Neural crest cell (in vitro differentiated cells): ENCODE data around the gene DRICH1. TPM values are rescaled to one million over a fixed set of nuclear protein-coding genes. Genes with fewer than 3 reads are reported as not detected.
"Not testable (repeated sequence)": the region's sequence is repeated elsewhere in the genome, so short reads cannot be mapped to it uniquely, and the experiment has no call there.

ENCODE experiments used
- DNase-seq: peaks from one replicate; pipeline ENCODE4 v3.0.0; 2021; ENCODE audit warnings: low read depth, mixed read lengths, low spot score
- H3K27ac Mint-ChIP-seq: one replicate; pipeline ENCODE4 v1.8.0; 2021; ENCODE audit warnings: mild to moderate bottlenecking, mixed read lengths; ENCODE audit not compliant: unreplicated experiment
- H3K27me3 Mint-ChIP-seq: 2 replicates; pipeline ENCODE4 v1.8.0; 2021; ENCODE audit warnings: low read depth, mild to moderate bottlenecking, mixed read lengths
- H3K36me3 Mint-ChIP-seq: 2 replicates; pipeline ENCODE4 v1.8.0; 2021; ENCODE audit warnings: low read depth, mild to moderate bottlenecking, mixed read lengths
- H3K4me1 Mint-ChIP-seq: 2 replicates; pipeline ENCODE4 v1.8.0; 2021; ENCODE audit warnings: mixed read lengths
- H3K4me3 Mint-ChIP-seq: one replicate; pipeline ENCODE4 v1.8.0; 2021; ENCODE audit warnings: mild to moderate bottlenecking, mixed read lengths
- H3K9me3 Mint-ChIP-seq: 2 replicates; pipeline ENCODE4 v1.8.0; 2021; ENCODE audit warnings: mixed read lengths
- CTCF ChIP-seq: fragments of 200-600 bp; sonication (generic); conservative IDR thresholded peaks from 2 replicates; pipeline ENCODE4 v1.5.0; 2021; ENCODE audit warnings: antibody characterized with exemption, mild to moderate bottlenecking
- total RNA-seq: library from RNA; stranded (reverse); gene quantifications from 2 replicates; pipeline ENCODE4 v1.2.1, GENCODE V29; 2021

The DRICH1 gene
- total RNA-seq, 1 donor from 2014 or later: not detected

- Mint-ChIP-seq H3K36me3 (no peaks in the 10 kb centered on the region), H3K27ac (no peak overlapping the region), H3K4me1 (no peaks in the 10 kb centered on the region), H3K27me3 (peaks cover 8% of the 10 kb centered on the region), H3K4me3 (no peak overlapping the region), H3K9me3 (no peaks in the 10 kb centered on the region)
- no peak for TF ChIP-seq CTCF
- no peak for DNase-seq
Measured at GRCh38 chr22:23604939-23605712, 27.0 kb downstream of the DRICH1 start.

- TF ChIP-seq CTCF: no peak
- no peak for DNase-seq
- no peaks in the 10 kb centered on the region for H3K9me3 Mint-ChIP-seq
- peaks cover 8% of the 10 kb centered on the region for H3K27me3 Mint-ChIP-seq
- H3K4me3 Mint-ChIP-seq: no peak overlapping the region
- no peaks in the 10 kb centered on the region for H3K36me3 Mint-ChIP-seq
- no peak overlapping the region for H3K27ac Mint-ChIP-seq
- no peaks in the 10 kb centered on the region for H3K4me1 Mint-ChIP-seq
Measured at GRCh38 chr22:23603266-23603665, 28.9 kb downstream of the DRICH1 start.

GRCh38 chr22:23598805-23599518 lies 33.2 kb downstream of the DRICH1 start:
- Mint-ChIP-seq H3K27me3 (peaks cover 14% of the 10 kb centered on the region), H3K36me3 (no peaks in the 10 kb centered on the region), H3K4me1 (no peaks in the 10 kb centered on the region), H3K27ac (no peak overlapping the region), H3K4me3 (no peak overlapping the region), H3K9me3 (no peaks in the 10 kb centered on the region)
- TF ChIP-seq CTCF: no peak
- no peak for DNase-seq

- H3K4me3 Mint-ChIP-seq, H3K27me3 Mint-ChIP-seq, H3K36me3 Mint-ChIP-seq, DNase-seq, H3K9me3 Mint-ChIP-seq, H3K27ac Mint-ChIP-seq, H3K4me1 Mint-ChIP-seq: not testable (repeated sequence)
Measured at GRCh38 chr22:23597576-23598268, 34.4 kb downstream of the DRICH1 start.

GRCh38 chr22:23595904-23596303 lies 36.2 kb downstream of the DRICH1 start:
- DNase-seq, H3K4me3 Mint-ChIP-seq, H3K4me1 Mint-ChIP-seq, H3K27ac Mint-ChIP-seq, H3K36me3 Mint-ChIP-seq, H3K9me3 Mint-ChIP-seq, H3K27me3 Mint-ChIP-seq: not testable (repeated sequence)

GRCh38 chr22:23591846-23592245 lies 40.3 kb downstream of the DRICH1 start:
- H3K36me3 Mint-ChIP-seq: no peaks in the 10 kb centered on the region
- peaks cover 9% of the 10 kb centered on the region for H3K27me3 Mint-ChIP-seq
- H3K27ac Mint-ChIP-seq: no peak overlapping the region
- H3K4me3 Mint-ChIP-seq: no peak overlapping the region
- H3K4me1 Mint-ChIP-seq: peaks cover 6% of the 10 kb centered on the region
- H3K9me3 Mint-ChIP-seq: no peaks in the 10 kb centered on the region
- no peak for DNase-seq
- no peak for TF ChIP-seq CTCF
